ENCODE results near the gene RTL1. TPM values are rescaled to one million over a fixed set of nuclear protein-coding genes. Genes with fewer than 3 reads are reported as not detected.

Gene RTL1
- total RNA-seq, 1 experiment from 2014 or later: not detected

- Histone ChIP-seq H3K27me3 (ENCODE audit: low read length) (no peaks in the 10 kb centered on the region), H3K36me3 (ENCODE audit: insufficient read depth, low read length) (no peaks in the 10 kb centered on the region), H3K27ac (ENCODE audit: low read length) (no peak overlapping the region), H4K20me1 (ENCODE audit: insufficient read depth, low read depth, low read length) (no peaks in the 10 kb centered on the region), H3K9ac (ENCODE audit: low read length) (no peak overlapping the region), H3K9me3 (ENCODE audit: low read length) (no peaks in the 10 kb centered on the region), H2AFZ (ENCODE audit: low read length) (no peak overlapping the region), H3K79me2 (ENCODE audit: low read length) (no peaks in the 10 kb centered on the region), H3K4me2 (ENCODE audit: low read depth, low read length, poor library complexity, severe bottlenecking) (no peak overlapping the region), H3K9me2 (replicated peaks; ENCODE audit: insufficient read depth, low read length) (no peaks in the 10 kb centered on the region), H3K4me3 (ENCODE audit: low read length) (no peak overlapping the region), H3K4me1 (ENCODE audit: low read length) (no peaks in the 10 kb centered on the region)
- no peak for DNase-seq
Measured at GRCh38 chr14:100909439-100909838, 5.9 kb upstream of the RTL1 start.

GRCh38 chr14:100907240-100907639, 3.7 kb upstream of the RTL1 start:
- Histone ChIP-seq H3K4me2 (ENCODE audit: low read depth, low read length, poor library complexity, severe bottlenecking) (no peak overlapping the region), H2AFZ (ENCODE audit: low read length) (no peak overlapping the region), H4K20me1 (ENCODE audit: insufficient read depth, low read depth, low read length) (0 out of 2 replicates have a peak, but pooled peaks cover under 1% of the 10 kb centered on the region), H3K9me3 (ENCODE audit: low read length) (no peaks in the 10 kb centered on the region), H3K9ac (ENCODE audit: low read length) (no peak overlapping the region), H3K36me3 (ENCODE audit: insufficient read depth, low read length) (no peaks in the 10 kb centered on the region), H3K9me2 (replicated peaks; ENCODE audit: insufficient read depth, low read length) (no peaks in the 10 kb centered on the region), H3K4me1 (ENCODE audit: low read length) (no peaks in the 10 kb centered on the region), H3K4me3 (ENCODE audit: low read length) (no peak overlapping the region), H3K27me3 (ENCODE audit: low read length) (no peaks in the 10 kb centered on the region), H3K27ac (ENCODE audit: low read length) (no peak overlapping the region), H3K79me2 (ENCODE audit: low read length) (no peaks in the 10 kb centered on the region)
- DNase-seq: no peak

DNA sequence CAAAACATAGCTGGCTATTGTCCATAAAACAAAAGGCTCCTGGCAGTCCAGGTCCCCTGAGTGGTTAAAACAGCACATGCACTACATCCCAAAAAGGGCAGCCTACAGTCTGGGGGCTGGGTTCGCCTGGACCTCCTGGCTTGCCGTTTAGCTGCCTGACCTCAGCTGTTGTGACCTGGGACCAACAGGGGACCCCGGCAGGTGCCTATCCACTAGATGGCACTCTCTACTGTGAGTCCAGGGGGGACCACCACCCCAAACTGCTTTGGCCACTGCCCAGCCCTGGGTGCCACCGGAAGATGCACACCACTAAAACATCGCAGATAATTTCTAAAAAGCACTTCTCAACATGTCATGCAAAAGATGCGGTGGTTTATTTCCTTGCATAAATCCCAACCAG, 2.9 kb upstream of the RTL1 start:
- DNase-seq: peak; percentile 54
- H3K9me2 ChIP-seq (replicated peaks; ENCODE audit: insufficient read depth, low read length): no peaks in the 10 kb centered on the region
- H3K9me3 ChIP-seq (ENCODE audit: low read length): no peaks in the 10 kb centered on the region
- no peak overlapping the region for H3K27ac ChIP-seq (ENCODE audit: low read length)
- H3K9ac ChIP-seq (ENCODE audit: low read length): no peak overlapping the region
- H3K27me3 ChIP-seq (ENCODE audit: low read length): no peaks in the 10 kb centered on the region
- no peaks in the 10 kb centered on the region for H3K4me1 ChIP-seq (ENCODE audit: low read length)
- no peak overlapping the region for H2AFZ ChIP-seq (ENCODE audit: low read length)
- H3K36me3 ChIP-seq (ENCODE audit: insufficient read depth, low read length): no peaks in the 10 kb centered on the region
- 0 out of 2 replicates have a peak, but pooled peaks cover 3% of the 10 kb centered on the region for H4K20me1 ChIP-seq (ENCODE audit: insufficient read depth, low read depth, low read length)
- H3K4me2 ChIP-seq (ENCODE audit: low read depth, low read length, poor library complexity, severe bottlenecking): no peak overlapping the region
- no peaks in the 10 kb centered on the region for H3K79me2 ChIP-seq (ENCODE audit: low read length)
- no peak overlapping the region for H3K4me3 ChIP-seq (ENCODE audit: low read length)

DNA sequence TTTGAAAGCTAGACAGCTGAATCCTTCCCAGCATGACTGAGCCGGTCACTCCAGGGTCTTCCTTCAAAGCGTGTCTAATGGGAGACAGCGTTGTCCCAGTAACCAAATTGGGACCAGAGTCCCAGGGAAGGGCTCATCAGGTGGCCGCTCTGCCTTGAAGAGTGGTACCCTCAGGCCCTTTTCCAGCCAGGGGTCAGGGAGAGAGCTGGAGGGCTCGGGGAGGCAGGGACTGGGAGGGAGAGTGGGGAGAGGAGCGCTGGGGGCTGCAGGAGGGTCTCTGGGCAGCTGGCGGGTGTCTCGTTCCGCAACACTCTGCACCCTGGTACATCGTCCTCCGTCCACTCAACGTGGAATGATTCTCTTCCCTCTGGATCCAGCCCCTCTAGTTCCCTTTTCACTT, 1.6 kb upstream of the RTL1 start:
- Histone ChIP-seq H4K20me1 (ENCODE audit: insufficient read depth, low read depth, low read length) (0 out of 2 replicates have a peak, but pooled peaks cover 3% of the 10 kb centered on the region), H2AFZ (ENCODE audit: low read length) (no peak overlapping the region), H3K4me2 (ENCODE audit: low read depth, low read length, poor library complexity, severe bottlenecking) (no peak overlapping the region), H3K36me3 (ENCODE audit: insufficient read depth, low read length) (no peaks in the 10 kb centered on the region), H3K4me3 (ENCODE audit: low read length) (no peak overlapping the region), H3K27ac (ENCODE audit: low read length) (no peak overlapping the region), H3K9me3 (ENCODE audit: low read length) (no peaks in the 10 kb centered on the region), H3K9ac (ENCODE audit: low read length) (no peak overlapping the region), H3K4me1 (ENCODE audit: low read length) (no peaks in the 10 kb centered on the region), H3K27me3 (ENCODE audit: low read length) (no peaks in the 10 kb centered on the region), H3K79me2 (ENCODE audit: low read length) (no peaks in the 10 kb centered on the region), H3K9me2 (replicated peaks; ENCODE audit: insufficient read depth, low read length) (no peaks in the 10 kb centered on the region)
- no peak for DNase-seq

DNA sequence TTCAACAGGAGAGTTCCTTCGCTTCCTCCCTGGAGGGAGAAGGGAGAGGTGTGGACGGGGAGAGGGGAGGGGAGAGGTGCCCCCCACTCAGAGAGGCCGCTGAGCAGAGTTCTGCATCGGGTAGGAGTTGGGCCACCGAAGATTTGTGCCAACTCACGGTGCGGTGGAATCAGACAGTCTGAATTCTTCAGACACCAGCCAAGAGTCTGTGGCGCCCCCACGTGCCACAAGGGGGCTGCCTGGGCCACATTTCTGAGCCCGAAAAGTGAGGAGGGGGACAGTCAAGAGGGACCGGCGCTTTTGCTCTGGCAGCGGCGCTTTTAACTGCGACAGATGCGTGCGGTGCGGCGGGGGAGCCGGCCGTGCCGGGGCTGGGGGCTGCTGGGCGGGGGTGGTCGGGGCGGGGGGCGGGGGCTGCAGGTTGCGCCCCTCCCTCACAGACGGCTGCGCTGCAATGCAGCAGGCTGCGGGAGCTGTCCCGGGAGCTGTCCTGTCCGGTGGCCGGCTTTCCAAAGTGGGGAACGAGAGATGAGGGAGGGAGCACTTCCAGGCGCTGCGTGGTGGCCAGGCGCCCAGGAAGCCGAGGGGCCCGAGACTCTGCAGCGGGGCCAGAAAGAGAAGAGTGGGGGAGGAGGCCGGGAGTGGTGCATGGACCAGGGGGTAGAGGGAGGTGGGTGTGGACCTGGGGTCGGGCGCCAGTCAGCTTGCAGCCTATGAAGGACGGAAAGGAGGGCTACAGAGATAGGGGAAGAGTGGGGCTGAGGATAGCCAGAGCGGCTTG, 975 bp upstream of the RTL1 start:
- Histone ChIP-seq H3K9ac (ENCODE audit: low read length) (no peak overlapping the region), H3K79me2 (ENCODE audit: low read length) (no peaks in the 10 kb centered on the region), H3K36me3 (ENCODE audit: insufficient read depth, low read length) (no peaks in the 10 kb centered on the region), H3K27me3 (ENCODE audit: low read length) (no peaks in the 10 kb centered on the region), H3K9me3 (ENCODE audit: low read length) (no peaks in the 10 kb centered on the region), H3K4me3 (ENCODE audit: low read length) (no peak overlapping the region), H3K4me1 (ENCODE audit: low read length) (no peaks in the 10 kb centered on the region), H4K20me1 (ENCODE audit: insufficient read depth, low read depth, low read length) (0 out of 2 replicates have a peak, but pooled peaks cover 3% of the 10 kb centered on the region), H2AFZ (ENCODE audit: low read length) (no peak overlapping the region), H3K9me2 (replicated peaks; ENCODE audit: insufficient read depth, low read length) (no peaks in the 10 kb centered on the region), H3K27ac (ENCODE audit: low read length) (no peak overlapping the region), H3K4me2 (ENCODE audit: low read depth, low read length, poor library complexity, severe bottlenecking) (no peak overlapping the region)
- no peak for DNase-seq

- no peaks in the 10 kb centered on the region for H3K27me3 ChIP-seq (ENCODE audit: low read length)
Measured at GRCh38 chr14:100903134-100903468, 421 bp downstream of the RTL1 start.

GRCh38 chr14:100902295-100903133, 1.0 kb downstream of the RTL1 start:
- Histone ChIP-seq H3K4me2 (ENCODE audit: low read depth, low read length, poor library complexity, severe bottlenecking) (no peak overlapping the region), H3K27me3 (ENCODE audit: low read length) (no peaks in the 10 kb centered on the region)
- peak; percentile 72 for DNase-seq

More at GRCh38 chr14:100903134-100903468, 421 bp downstream of the RTL1 start:
- H3K9ac ChIP-seq (ENCODE audit: low read length): no peak overlapping the region
- H3K79me2 ChIP-seq (ENCODE audit: low read length): no peaks in the 10 kb centered on the region
- DNase-seq: no peak
- no peaks in the 10 kb centered on the region for H3K9me2 ChIP-seq (replicated peaks; ENCODE audit: insufficient read depth, low read length)
- H3K9me3 ChIP-seq (ENCODE audit: low read length): no peaks in the 10 kb centered on the region
- H3K4me1 ChIP-seq (ENCODE audit: low read length): no peaks in the 10 kb centered on the region
- H4K20me1 ChIP-seq (ENCODE audit: insufficient read depth, low read depth, low read length): 0 out of 2 replicates have a peak, but pooled peaks cover 3% of the 10 kb centered on the region
- H3K36me3 ChIP-seq (ENCODE audit: insufficient read depth, low read length): no peaks in the 10 kb centered on the region
- H3K27ac ChIP-seq (ENCODE audit: low read length): no peak overlapping the region
- no peak overlapping the region for H3K4me2 ChIP-seq (ENCODE audit: low read depth, low read length, poor library complexity, severe bottlenecking)
- no peak overlapping the region for H3K4me3 ChIP-seq (ENCODE audit: low read length)
- H2AFZ ChIP-seq (ENCODE audit: low read length): no peak overlapping the region

More at GRCh38 chr14:100902295-100903133, 1.0 kb downstream of the RTL1 start:
- no peaks in the 10 kb centered on the region for H3K9me3 ChIP-seq (ENCODE audit: low read length)
- H2AFZ ChIP-seq (ENCODE audit: low read length): no peak overlapping the region
- no peaks in the 10 kb centered on the region for H3K79me2 ChIP-seq (ENCODE audit: low read length)
- no peak overlapping the region for H3K9ac ChIP-seq (ENCODE audit: low read length)
- no peaks in the 10 kb centered on the region for H3K9me2 ChIP-seq (replicated peaks; ENCODE audit: insufficient read depth, low read length)
- 0 out of 2 replicates have a peak, but pooled peaks cover 3% of the 10 kb centered on the region for H4K20me1 ChIP-seq (ENCODE audit: insufficient read depth, low read depth, low read length)
- H3K4me1 ChIP-seq (ENCODE audit: low read length): no peaks in the 10 kb centered on the region
- no peak overlapping the region for H3K4me3 ChIP-seq (ENCODE audit: low read length)
- no peaks in the 10 kb centered on the region for H3K36me3 ChIP-seq (ENCODE audit: insufficient read depth, low read length)
- H3K27ac ChIP-seq (ENCODE audit: low read length): no peak overlapping the region
